ENCODE measurements around the gene MAP3K3.

MAP3K3 gene

GRCh38 chr17:63647065-63647725, 25.0 kb downstream of the MAP3K3 start:
- TF ChIP-seq CREB1 (IDR thresholded peaks at IDR 0.05; ENCODE audit: low read depth) = no peak
- TF ChIP-seq NFIC (IDR thresholded peaks at IDR 0.05) = no peak
- no peak for TF ChIP-seq RAD21 (IDR thresholded peaks at IDR 0.05; ENCODE audit: low read depth)
- no peak for TF ChIP-seq REST (IDR thresholded peaks at IDR 0.05; ENCODE audit: low read depth)
- no peak for TF ChIP-seq MAX (IDR thresholded peaks at IDR 0.05)
- no peak for TF ChIP-seq TAF1 (IDR thresholded peaks at IDR 0.05; ENCODE audit: low read depth)
- no peak for TF ChIP-seq CEBPB (IDR thresholded peaks at IDR 0.05)
- TF ChIP-seq EP300 (IDR thresholded peaks at IDR 0.05; ENCODE audit: borderline replicate concordance) = no peak
- TF ChIP-seq USF1 (IDR thresholded peaks at IDR 0.05) = no peak
- TF ChIP-seq TEAD4 (IDR thresholded peaks at IDR 0.05) = no peak

GRCh38 chr17:63647936-63648335, 25.7 kb downstream of the MAP3K3 start:
- no peak for TF ChIP-seq TEAD4 (IDR thresholded peaks at IDR 0.05)
- no peak for TF ChIP-seq EGR1 (IDR thresholded peaks at IDR 0.05)
- no peak for TF ChIP-seq YY1 (IDR thresholded peaks at IDR 0.05; ENCODE audit: low read depth)
- TF ChIP-seq USF1 (IDR thresholded peaks at IDR 0.05) = no peak
- no peak for TF ChIP-seq MAX (IDR thresholded peaks at IDR 0.05)
- no peak for TF ChIP-seq ZBTB7A (IDR thresholded peaks at IDR 0.05; ENCODE audit: low read depth)
- no peak for TF ChIP-seq RAD21 (IDR thresholded peaks at IDR 0.05; ENCODE audit: low read depth)
- no peak for TF ChIP-seq EP300 (IDR thresholded peaks at IDR 0.05; ENCODE audit: borderline replicate concordance)
- TF ChIP-seq TCF12 (IDR thresholded peaks at IDR 0.05; ENCODE audit: low read depth) = no peak
- TF ChIP-seq TAF1 (IDR thresholded peaks at IDR 0.05; ENCODE audit: low read depth) = no peak
- no peak for TF ChIP-seq CEBPB (IDR thresholded peaks at IDR 0.05)
- TF ChIP-seq REST (IDR thresholded peaks at IDR 0.05; ENCODE audit: low read depth) = no peak

- TF ChIP-seq CEBPB (IDR thresholded peaks at IDR 0.05) = no peak
- TF ChIP-seq TAF1 (IDR thresholded peaks at IDR 0.05; ENCODE audit: low read depth) = no peak
- TF ChIP-seq FOXM1 (IDR thresholded peaks at IDR 0.05; ENCODE audit: borderline replicate concordance, low read depth) = no peak
- TF ChIP-seq ZBTB7A (IDR thresholded peaks at IDR 0.05; ENCODE audit: low read depth) = no peak
- TF ChIP-seq EGR1 (IDR thresholded peaks at IDR 0.05) = no peak
- no peak for TF ChIP-seq RAD21 (IDR thresholded peaks at IDR 0.05; ENCODE audit: low read depth)
- TF ChIP-seq EP300 (IDR thresholded peaks at IDR 0.05; ENCODE audit: borderline replicate concordance) = no peak
- TF ChIP-seq TEAD4 (IDR thresholded peaks at IDR 0.05) = no peak
- TF ChIP-seq CREB1 (IDR thresholded peaks at IDR 0.05; ENCODE audit: low read depth) = no peak
- TF ChIP-seq USF1 (IDR thresholded peaks at IDR 0.05) = no peak
- TF ChIP-seq NFIC (IDR thresholded peaks at IDR 0.05) = no peak
- no peak for TF ChIP-seq TCF12 (IDR thresholded peaks at IDR 0.05; ENCODE audit: low read depth)
Observed at GRCh38 chr17:63649813-63650212, 27.6 kb downstream of the MAP3K3 start.

- no peak for TF ChIP-seq TCF12 (IDR thresholded peaks at IDR 0.05; ENCODE audit: low read depth)
- TF ChIP-seq CREB1 (IDR thresholded peaks at IDR 0.05; ENCODE audit: low read depth) = no peak
- TF ChIP-seq CEBPB (IDR thresholded peaks at IDR 0.05) = 0 out of 2 replicates have a peak, but pooled peaks have one; percentile 4
Observed at GRCh38 chr17:63652106-63652505, 29.9 kb downstream of the MAP3K3 start.

GRCh38 chr17:63653050-63653449, 30.8 kb downstream of the MAP3K3 start:
- TF ChIP-seq EP300 (IDR thresholded peaks at IDR 0.05; ENCODE audit: borderline replicate concordance) (no peak), REST (IDR thresholded peaks at IDR 0.05; ENCODE audit: low read depth) (no peak), MAX (IDR thresholded peaks at IDR 0.05) (no peak), TEAD4 (IDR thresholded peaks at IDR 0.05) (no peak), FOXM1 (IDR thresholded peaks at IDR 0.05; ENCODE audit: borderline replicate concordance, low read depth) (no peak), CREB1 (IDR thresholded peaks at IDR 0.05; ENCODE audit: low read depth) (no peak), TCF12 (IDR thresholded peaks at IDR 0.05; ENCODE audit: low read depth) (no peak), TAF1 (IDR thresholded peaks at IDR 0.05; ENCODE audit: low read depth) (no peak)
